Osteoblast (primary cell): ENCODE data around the gene TEX261. TPM values are rescaled to one million over a fixed set of nuclear protein-coding genes. Genes with fewer than 3 reads are reported as not detected.

ENCODE experiments used
- DNase-seq: peaks from one replicate; pipeline ENCODE4 v3.0.0; 2011; ENCODE audit warnings: low spot score, mixed read lengths; ENCODE audit not compliant: insufficient read length; ENCODE audit errors: missing footprints
- H2AFZ ChIP-seq: 2 replicates; pipeline ENCODE4 v1.6.0; 2011; ENCODE audit warnings: mild to moderate bottlenecking, low read length
- H3K27ac ChIP-seq: 2 replicates; pipeline ENCODE4 v1.5.1; 2011; ENCODE audit warnings: mild to moderate bottlenecking, low read depth, low read length, moderate library complexity
- H3K27me3 ChIP-seq: 2 replicates; pipeline ENCODE4 v1.6.0; 2012; ENCODE audit warnings: mild to moderate bottlenecking, control low read depth, inconsistent platforms, low read length, moderate library complexity; ENCODE audit not compliant: insufficient read depth
- H3K36me3 ChIP-seq: 2 replicates; pipeline ENCODE4 v1.5.1; 2011; ENCODE audit warnings: mild to moderate bottlenecking, low read length, control low read depth, moderate library complexity; ENCODE audit not compliant: insufficient read depth
- H3K4me1 ChIP-seq: 2 replicates; pipeline ENCODE4 v1.5.1; 2011; ENCODE audit warnings: mild to moderate bottlenecking, low read length, control low read depth, moderate library complexity; ENCODE audit not compliant: insufficient read depth
- H3K4me2 ChIP-seq: 2 replicates; pipeline ENCODE4 v1.6.0; 2011; ENCODE audit warnings: mild to moderate bottlenecking, low read length; ENCODE audit not compliant: insufficient read depth
- H3K4me3 ChIP-seq: fragments of 200-600 bp; sonication (generic); 3 replicates; pipeline ENCODE4 v1.5.1; 2012; ENCODE audit warnings: mild to moderate bottlenecking, low read length, inconsistent platforms; ENCODE audit not compliant: insufficient read depth
- H3K79me2 ChIP-seq: 2 replicates; pipeline ENCODE4 v1.6.0; 2012; ENCODE audit warnings: mild to moderate bottlenecking, low read length, control low read depth, inconsistent platforms; ENCODE audit not compliant: insufficient read depth
- H3K9me3 ChIP-seq: 2 replicates; pipeline ENCODE4 v1.5.1; 2011; ENCODE audit warnings: low read depth, low read length, control low read depth
- H4K20me1 ChIP-seq: 2 replicates; pipeline ENCODE4 v1.6.0; 2012; ENCODE audit warnings: mild to moderate bottlenecking, low read length, control low read depth; ENCODE audit not compliant: insufficient read depth
- CTCF ChIP-seq: IDR thresholded peaks from 2 replicates; pipeline ENCODE4 v1.5.1; 2011; ENCODE audit warnings: mild to moderate bottlenecking, low read depth, low read length, moderate library complexity; ENCODE audit errors: extremely low read depth
- total RNA-seq: library from RNA; depleted of rRNA; stranded (reverse); fragments of >200 nt; gene quantifications from 2 replicates; pipeline ENCODE4 v1.2.3, GENCODE V29; 2012

Gene TEX261
- total RNA-seq, 1 donor = 30.0 TPM

GRCh38 chr2:70983506-70984227 lies 11.0 kb downstream of the TEX261 start:
- H3K27ac ChIP-seq = no peak overlapping the region
- no peak overlapping the region for H2AFZ ChIP-seq
- DNase-seq = peak; percentile 53
- no peak overlapping the region for H3K4me2 ChIP-seq
- H3K9me3 ChIP-seq = no peaks in the 10 kb centered on the region
- TF ChIP-seq CTCF = no peak
- H3K4me1 ChIP-seq = no peaks in the 10 kb centered on the region
- H3K36me3 ChIP-seq = peaks cover 27% of the 10 kb centered on the region
- H3K27me3 ChIP-seq = no peaks in the 10 kb centered on the region
- no peak overlapping the region for H3K4me3 ChIP-seq
- H3K79me2 ChIP-seq = no peaks in the 10 kb centered on the region
- H4K20me1 ChIP-seq = peaks cover 3% of the 10 kb centered on the region

- peaks cover 3% of the 10 kb centered on the region for H4K20me1 ChIP-seq
- H3K27ac ChIP-seq = no peak overlapping the region
- TF ChIP-seq CTCF = no peak
Observed at GRCh38 chr2:70982971-70983370, 11.7 kb downstream of the TEX261 start.

GRCh38 chr2:70981866-70982810 lies 12.5 kb downstream of the TEX261 start:
- H3K4me3 ChIP-seq = no peak overlapping the region
- no peaks in the 10 kb centered on the region for H3K9me3 ChIP-seq
- H3K27me3 ChIP-seq = no peaks in the 10 kb centered on the region
- DNase-seq = no peak
- H3K36me3 ChIP-seq = peaks cover 11% of the 10 kb centered on the region
- peaks cover 13% of the 10 kb centered on the region for H3K4me1 ChIP-seq
- H2AFZ ChIP-seq = no peak overlapping the region
- H3K27ac ChIP-seq = no peak overlapping the region
- no peak overlapping the region for H3K4me2 ChIP-seq
- peaks cover 3% of the 10 kb centered on the region for H4K20me1 ChIP-seq
- H3K79me2 ChIP-seq = no peaks in the 10 kb centered on the region
- no peak for TF ChIP-seq CTCF

More at GRCh38 chr2:70982971-70983370, 11.7 kb downstream of the TEX261 start:
- Histone ChIP-seq H3K36me3 (peaks cover 20% of the 10 kb centered on the region), H3K9me3 (no peaks in the 10 kb centered on the region), H2AFZ (no peak overlapping the region), H3K27me3 (no peaks in the 10 kb centered on the region), H3K4me3 (no peak overlapping the region), H3K4me2 (no peak overlapping the region), H3K79me2 (no peaks in the 10 kb centered on the region), H3K4me1 (peaks cover 4% of the 10 kb centered on the region)
- peak; percentile 35 for DNase-seq

GRCh38 chr2:70981421-70981820 lies 13.3 kb downstream of the TEX261 start:
- no peaks in the 10 kb centered on the region for H3K79me2 ChIP-seq
- H4K20me1 ChIP-seq = peaks cover 3% of the 10 kb centered on the region
- peaks cover 16% of the 10 kb centered on the region for H3K4me1 ChIP-seq
- no peak overlapping the region for H3K27ac ChIP-seq
- H3K4me2 ChIP-seq = no peak overlapping the region
- no peak overlapping the region for H3K4me3 ChIP-seq
- no peaks in the 10 kb centered on the region for H3K27me3 ChIP-seq
- peak; percentile 76 for DNase-seq
- no peak overlapping the region for H2AFZ ChIP-seq
- no peaks in the 10 kb centered on the region for H3K9me3 ChIP-seq
- peaks cover 6% of the 10 kb centered on the region for H3K36me3 ChIP-seq
- no peak for TF ChIP-seq CTCF
